HUES6 (cell line): Measurements from ENCODE around the gene ZCCHC3.
A peak's percentile ranks its signal among the peaks of the same experiment; 100 is the strongest.

Source experiments
- H3K27ac ChIP-seq: 2 replicates; pipeline ENCODE4 v1.7.0; 2013; ENCODE audit warnings: low read depth, mild to moderate bottlenecking, low read length, inconsistent platforms
- H3K27me3 ChIP-seq: 2 replicates; pipeline ENCODE4 v1.6.1; 2013; ENCODE audit warnings: low read length; ENCODE audit not compliant: control insufficient read depth, insufficient read depth
- H3K36me3 ChIP-seq: 2 replicates; pipeline ENCODE4 v1.6.1; 2013; ENCODE audit warnings: low read length; ENCODE audit not compliant: control insufficient read depth, insufficient read depth
- H3K4me1 ChIP-seq: 2 replicates; pipeline ENCODE4 v1.6.1; 2013; ENCODE audit warnings: low read length; ENCODE audit not compliant: control insufficient read depth, insufficient read depth
- H3K4me3 ChIP-seq: 2 replicates; pipeline ENCODE4 v1.5.1; 2013; ENCODE audit warnings: low read depth, low read length
- H3K9ac ChIP-seq: one replicate; pipeline ENCODE4 v1.6.1; 2013; ENCODE audit warnings: mild to moderate bottlenecking, low read length
- H3K9me3 ChIP-seq: 2 replicates; pipeline ENCODE4 v1.6.1; 2013; ENCODE audit warnings: low read depth, low read length; ENCODE audit not compliant: control insufficient read depth, insufficient read depth

ZCCHC3 gene

GRCh38 chr20:347640-348484 is 50.5 kb downstream of the ZCCHC3 start:
- Histone ChIP-seq H3K4me1 (peaks cover 16% of the 10 kb centered on the region; the same call in 1 of the 2 replicates), H3K27ac (peak overlapping the region; percentile 41; the same call in 1 of the 2 replicates), H3K4me3 (peak overlapping the region; percentile 73), H3K9ac (peak overlapping the region; percentile 80), H3K9me3 (no peaks in the 10 kb centered on the region), H3K36me3 (peaks cover 4% of the 10 kb centered on the region; the same call in 1 of the 2 replicates), H3K27me3 (no peaks in the 10 kb centered on the region)

- Histone ChIP-seq H3K4me1 (peaks cover 16% of the 10 kb centered on the region; the same call in 1 of the 2 replicates), H3K4me3 (no peak overlapping the region), H3K27me3 (no peaks in the 10 kb centered on the region), H3K9ac (no peak overlapping the region), H3K9me3 (no peaks in the 10 kb centered on the region), H3K27ac (no peak overlapping the region), H3K36me3 (peaks cover 4% of the 10 kb centered on the region; the same call in 1 of the 2 replicates)
These were observed 51.8 kb downstream of the ZCCHC3 start for GRCh38 chr20:348972-349841.
